Neuronal stem cell (in vitro differentiated cells): ENCODE results near the gene REPIN1.

Experiments
- DNase-seq: peaks from one replicate; pipeline ENCODE4 v3.0.0-alpha.2; 2013; ENCODE audit warnings: low spot score
- H2AFZ ChIP-seq: one replicate; pipeline ENCODE4 v1.6.1; 2013; ENCODE audit warnings: mild to moderate bottlenecking, low read length, inconsistent platforms
- H2AK5ac ChIP-seq: 2 replicates; pipeline ENCODE4 v1.6.1; 2013; ENCODE audit warnings: low read depth, mild to moderate bottlenecking, inconsistent platforms, low read length, moderate library complexity, mixed read lengths
- H2BK120ac ChIP-seq: 2 replicates; pipeline ENCODE4 v1.6.1; 2013; ENCODE audit warnings: low read depth, mild to moderate bottlenecking, inconsistent platforms, low read length, moderate library complexity, mixed read lengths
- H2BK12ac ChIP-seq: one replicate; pipeline ENCODE4 v1.6.1; 2013; ENCODE audit warnings: low read length, inconsistent platforms
- H2BK15ac ChIP-seq: 2 replicates; pipeline ENCODE4 v1.6.1; 2013; ENCODE audit warnings: mild to moderate bottlenecking, low read length, inconsistent platforms, mixed read lengths
- H2BK5ac ChIP-seq: one replicate; pipeline ENCODE4 v1.6.1; 2013; ENCODE audit warnings: inconsistent platforms, mild to moderate bottlenecking, low read length, moderate library complexity
- H3K14ac ChIP-seq: one replicate; pipeline ENCODE4 v1.6.1; 2013; ENCODE audit warnings: low read length, inconsistent platforms
- H3K18ac ChIP-seq: 2 replicates; pipeline ENCODE4 v1.6.1; 2013; ENCODE audit warnings: low read length, inconsistent platforms
- H3K23ac ChIP-seq: 2 replicates; pipeline ENCODE4 v1.6.1; 2013; ENCODE audit warnings: low read depth, mild to moderate bottlenecking, mixed read lengths, low read length, inconsistent platforms; ENCODE audit not compliant: poor library complexity
- H3K27ac ChIP-seq: replicated peaks from 3 replicates; pipeline ENCODE4 v1.5.1; 2013; ENCODE audit warnings: low read length, inconsistent platforms
- H3K27me3 ChIP-seq, 3 experiments: 2 replicates each; pipeline ENCODE4 v1.6.1; 2013; ENCODE audit warnings: low read length in 3 of 3, mild to moderate bottlenecking in 2 of 3, inconsistent platforms in 1 of 3, low read depth in 1 of 3, mixed read lengths in 1 of 3, moderate library complexity in 1 of 3; ENCODE audit not compliant: control insufficient read depth in 3 of 3, insufficient read depth in 3 of 3
- H3K36me3 ChIP-seq, 2 donors: replicated peaks in 1 of 2; 2 replicates each; pipeline ENCODE4 v1.6.1; 2013; ENCODE audit warnings: low read length in 2 of 2; ENCODE audit not compliant: control insufficient read depth in 2 of 2, insufficient read depth in 2 of 2
- H3K4ac ChIP-seq: 2 replicates; pipeline ENCODE4 v1.6.1; 2013; ENCODE audit warnings: inconsistent platforms, mild to moderate bottlenecking, low read length, moderate library complexity
- H3K4me1 ChIP-seq, 2 donors: 1 replicate in 1 of 2; 2 replicates in 1 of 2; pipeline ENCODE4 v1.6.1; 2013; ENCODE audit warnings: low read length in 2 of 2, low read depth in 1 of 2; ENCODE audit not compliant: control insufficient read depth in 2 of 2, insufficient read depth in 1 of 2
- H3K4me2 ChIP-seq: one replicate; pipeline ENCODE4 v1.6.1; 2013; ENCODE audit warnings: mild to moderate bottlenecking, low read length, inconsistent platforms; ENCODE audit not compliant: insufficient read depth, poor library complexity, severe bottlenecking
- H3K4me3 ChIP-seq, 2 donors: 2 replicates each; pipeline ENCODE4 v1.5.1; 2013; ENCODE audit warnings: low read length in 2 of 2, mild to moderate bottlenecking in 2 of 2, inconsistent platforms in 1 of 2, moderate library complexity in 1 of 2
- H3K79me1 ChIP-seq: one replicate; pipeline ENCODE4 v1.6.1; 2013; ENCODE audit warnings: low read depth, mild to moderate bottlenecking, inconsistent platforms, low read length, moderate library complexity
- H3K9ac ChIP-seq: one replicate; pipeline ENCODE4 v1.6.1; 2013; ENCODE audit warnings: mild to moderate bottlenecking, low read depth, low read length, inconsistent platforms; ENCODE audit not compliant: poor library complexity
- H3K9me3 ChIP-seq, 2 donors: replicated peaks in 1 of 2; 2 replicates each; pipeline versions ENCODE3 to v1.6.1; 2013; ENCODE audit warnings: low read length in 2 of 2, mild to moderate bottlenecking in 2 of 2, inconsistent platforms in 1 of 2, low read depth in 1 of 2, mixed read lengths in 1 of 2, moderate library complexity in 1 of 2; ENCODE audit not compliant: control insufficient read depth in 2 of 2, insufficient read depth in 1 of 2
- H4K8ac ChIP-seq: one replicate; pipeline ENCODE4 v1.6.1; 2013; ENCODE audit warnings: low read depth, mild to moderate bottlenecking, inconsistent platforms, low read length, moderate library complexity
- H4K91ac ChIP-seq: one replicate; pipeline ENCODE4 v1.6.1; 2013; ENCODE audit warnings: low read length, low read depth, mild to moderate bottlenecking, inconsistent platforms; ENCODE audit not compliant: poor library complexity
- WGBS, 2 donors: extraction: QIAGEN DNeasy Blood & Tissue Kit; methylation state at CpG; one replicate each; pipeline ENCODE4 v1.1.7; 2013; ENCODE audit warnings: missing lambda C conversion rate in 2 of 2, mixed read lengths in 1 of 2; ENCODE audit not compliant: insufficient read length in 2 of 2, insufficient replicate concordance in 1 of 2; ENCODE audit errors: extremely low coverage in 2 of 2; 5-methylcytosine and 5-hydroxymethylcytosine counted together

Gene REPIN1

GRCh38 chr7:150406567-150407421, 38.2 kb downstream of the REPIN1 start:
- Histone ChIP-seq H3K4me2 (no peak overlapping the region), H4K8ac (no peak overlapping the region), H3K4me1 (peaks cover 36 to 48% of the 10 kb centered on the region in 2 donors), H3K9me3 (no peaks in the 10 kb centered on the region), H3K18ac (no peak overlapping the region), H3K14ac (no peak overlapping the region), H2AK5ac (peak overlapping the region; percentile 15), H4K91ac (no peak overlapping the region), H2BK120ac (no peak overlapping the region), H2AFZ (no peak overlapping the region), H3K4me3 (no peak overlapping the region), H2BK15ac (no peak overlapping the region), H3K27me3 (no peaks in the 10 kb centered on the region), H2BK12ac (no peak overlapping the region), H3K9ac (no peak overlapping the region), H3K23ac (no peak overlapping the region), H3K36me3 (no peaks in the 10 kb centered on the region), H2BK5ac (no peak overlapping the region), H3K27ac (no peak overlapping the region), H3K79me1 (no peaks in the 10 kb centered on the region), H3K4ac (no peak overlapping the region)
- WGBS, 2 donors, result no CpG with 5 or more reads among the region's 10 CpGs
- no peak for DNase-seq

- Histone ChIP-seq H3K27me3 (no peaks in the 10 kb centered on the region), H3K4me2 (no peak overlapping the region), H3K14ac (no peak overlapping the region), H2BK5ac (no peak overlapping the region), H2BK12ac (no peak overlapping the region), H3K4me1 (peaks cover 27 to 38% of the 10 kb centered on the region in 2 donors), H2BK120ac (no peak overlapping the region), H3K9ac (no peak overlapping the region), H3K4me3 (no peak overlapping the region), H3K36me3 (no peaks in the 10 kb centered on the region), H4K8ac (no peak overlapping the region), H3K23ac (no peak overlapping the region), H3K79me1 (no peaks in the 10 kb centered on the region), H3K18ac (no peak overlapping the region), H2AK5ac (no peak overlapping the region), H3K4ac (no peak overlapping the region), H3K27ac (no peak overlapping the region), H2BK15ac (no peak overlapping the region), H3K9me3 (no peaks in the 10 kb centered on the region), H2AFZ (no peak overlapping the region), H4K91ac (no peak overlapping the region)
- no peak for DNase-seq
- WGBS, 2 donors, result no CpG with 5 or more reads among the region's 91 CpGs
Measured at GRCh38 chr7:150407588-150408392, 39.2 kb downstream of the REPIN1 start.

- Histone ChIP-seq H4K8ac (no peak overlapping the region), H2BK120ac (no peak overlapping the region), H3K4me1 (peaks cover 22 to 33% of the 10 kb centered on the region in 2 donors), H3K23ac (no peak overlapping the region), H3K27me3 (no peaks in the 10 kb centered on the region), H3K27ac (no peak overlapping the region), H3K14ac (no peak overlapping the region), H3K4ac (no peak overlapping the region), H3K4me3 (no peak overlapping the region), H3K36me3 (no peaks in the 10 kb centered on the region), H2BK12ac (no peak overlapping the region), H2BK15ac (no peak overlapping the region), H3K9me3 (no peaks in the 10 kb centered on the region), H3K18ac (no peak overlapping the region), H4K91ac (no peak overlapping the region), H3K79me1 (no peaks in the 10 kb centered on the region), H3K4me2 (no peak overlapping the region), H2AFZ (no peak overlapping the region), H2BK5ac (no peak overlapping the region), H3K9ac (no peak overlapping the region), H2AK5ac (no peak overlapping the region)
- no peak for DNase-seq
- no CpG with 5 or more reads among the region's 22 CpGs for WGBS, 2 donors
Measured at GRCh38 chr7:150408393-150409299, 40.0 kb downstream of the REPIN1 start.
